ENCODE measurements around the gene MYOF. TPM values are rescaled to one million over a fixed set of nuclear protein-coding genes. Genes with fewer than 3 reads are reported as not detected.

Gene MYOF
- total and polyA plus RNA-seq, 2 experiments from 2014 or later = 101 to 261 TPM

GRCh38 chr10:93481637-93482144 is 443 bp downstream of the MYOF start:
- Histone ChIP-seq H4K20me1 (ENCODE audit: insufficient read depth) (no peaks in the 10 kb centered on the region), H3K9me3 (ENCODE audit: low read depth) (no peaks in the 10 kb centered on the region), H3K4me2 (ENCODE audit: unreplicated experiment) (peak overlapping the region; percentile 86), H3K27me3 (replicated peaks; ENCODE audit: insufficient read depth) (no peaks in the 10 kb centered on the region), H3K79me2 (ENCODE audit: insufficient read depth) (peaks cover 53% of the 10 kb centered on the region), H3K27ac (peak overlapping the region; percentile 98), H3F3A (ENCODE audit: insufficient read depth) (peaks cover 31% of the 10 kb centered on the region), H3K9me2 (ENCODE audit: insufficient read depth) (no peaks in the 10 kb centered on the region), H3K4me1 (ENCODE audit: insufficient read depth) (peaks cover 24% of the 10 kb centered on the region), H3K36me3 (ENCODE audit: low read depth) (peaks cover 4% of the 10 kb centered on the region), H3K9ac (peak overlapping the region; percentile 99), H3K4me3 (peak overlapping the region; percentile 88), H2AFZ (peak overlapping the region; percentile 56)
- WGBS, 2 experiments (ENCODE audit: low coverage in 1 of 2, low lambda C conversion rate in 2 of 2, missing lambda C conversion rate in 2 of 2) = 0 to 3% methylated on average over 7 of the region's 7 CpGs
- TF ChIP-seq EZH2 (IDR thresholded peaks at IDR 0.05; ENCODE audit: insufficient read depth, poor library complexity, severe bottlenecking) (no peak), EZH2phosphoT487 (IDR thresholded peaks at IDR 0.05; ENCODE audit: insufficient read depth, low read depth) (no peak)
- no peak for DNase-seq
- in situ Hi-C loops (cut with MboI) = loop anchor here (10.0 kb wide), 1 partner anchor 107 kb away; no protein-coding TSS in a partner anchor

DNA sequence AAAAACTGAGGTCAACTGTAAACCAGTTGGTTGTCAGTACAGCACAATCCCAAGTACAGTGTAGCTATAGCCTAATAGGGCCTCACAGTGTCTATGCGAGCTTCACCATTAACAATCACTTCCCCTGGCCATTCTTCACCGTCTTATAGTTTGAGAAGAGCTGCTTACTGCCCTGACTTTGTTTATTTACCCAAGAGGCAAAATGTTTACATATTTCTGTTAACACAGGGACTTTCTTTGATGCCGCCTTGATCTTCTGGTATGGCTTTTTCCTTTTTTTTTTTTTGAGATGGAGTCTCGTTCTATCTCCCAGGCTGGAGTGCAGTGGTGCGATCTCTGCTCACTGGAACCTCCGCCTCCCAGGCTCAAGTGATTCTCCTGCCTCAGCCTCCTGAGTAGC is 3.3 kb downstream of the MYOF start:
- peak overlapping the region; percentile 86 for H3K4me2 ChIP-seq (ENCODE audit: unreplicated experiment)
- H4K20me1 ChIP-seq (ENCODE audit: insufficient read depth) = no peaks in the 10 kb centered on the region
- H3K9ac ChIP-seq = 0 out of 2 replicates have a peak overlapping the region, but pooled peaks have one; percentile 99
- H3F3A ChIP-seq (ENCODE audit: insufficient read depth) = peaks cover 57% of the 10 kb centered on the region
- no peaks in the 10 kb centered on the region for H3K9me3 ChIP-seq (ENCODE audit: low read depth)
- in situ Hi-C loops (cut with MboI) = no loop called here
- DNase-seq = no peak
- no peaks in the 10 kb centered on the region for H3K27me3 ChIP-seq (replicated peaks; ENCODE audit: insufficient read depth)
- H2AFZ ChIP-seq = no peak overlapping the region
- TF ChIP-seq EZH2phosphoT487 (IDR thresholded peaks at IDR 0.05; ENCODE audit: insufficient read depth, low read depth) (no peak), EZH2 (IDR thresholded peaks at IDR 0.05; ENCODE audit: insufficient read depth, poor library complexity, severe bottlenecking) (no peak)
- 78 to 81% methylated on average over 6 of the region's 6 CpGs for WGBS, 2 experiments (ENCODE audit: low coverage in 1 of 2, low lambda C conversion rate in 2 of 2, missing lambda C conversion rate in 2 of 2)
- peaks cover 51% of the 10 kb centered on the region for H3K4me1 ChIP-seq (ENCODE audit: insufficient read depth)
- H3K27ac ChIP-seq = peak overlapping the region; percentile 98
- peaks cover 8% of the 10 kb centered on the region for H3K36me3 ChIP-seq (ENCODE audit: low read depth)
- peak overlapping the region; percentile 88 for H3K4me3 ChIP-seq
- H3K79me2 ChIP-seq (ENCODE audit: insufficient read depth) = peaks cover 82% of the 10 kb centered on the region
- H3K9me2 ChIP-seq (ENCODE audit: insufficient read depth) = no peaks in the 10 kb centered on the region

- H3K9me3 ChIP-seq (ENCODE audit: low read depth) = no peaks in the 10 kb centered on the region
- WGBS, 2 experiments (ENCODE audit: low coverage in 1 of 2, low lambda C conversion rate in 2 of 2, missing lambda C conversion rate in 2 of 2) = 88 to 93% methylated on average over 2 of the region's 2 CpGs
- peak overlapping the region; percentile 96 for H3K27ac ChIP-seq
- H2AFZ ChIP-seq = no peak overlapping the region
- in situ Hi-C loops (cut with MboI) = no loop called here
- H3K27me3 ChIP-seq (replicated peaks; ENCODE audit: insufficient read depth) = no peaks in the 10 kb centered on the region
- H3F3A ChIP-seq (ENCODE audit: insufficient read depth) = peaks cover 72% of the 10 kb centered on the region
- no peak for TF ChIP-seq EZH2phosphoT487 (IDR thresholded peaks at IDR 0.05; ENCODE audit: insufficient read depth, low read depth)
- no peak for TF ChIP-seq EZH2 (IDR thresholded peaks at IDR 0.05; ENCODE audit: insufficient read depth, poor library complexity, severe bottlenecking)
- no peaks in the 10 kb centered on the region for H3K9me2 ChIP-seq (ENCODE audit: insufficient read depth)
- H3K4me2 ChIP-seq (ENCODE audit: unreplicated experiment) = peak overlapping the region; percentile 67
- H3K79me2 ChIP-seq (ENCODE audit: insufficient read depth) = peaks cover 100% of the 10 kb centered on the region
- H3K4me1 ChIP-seq (ENCODE audit: insufficient read depth) = peaks cover 58% of the 10 kb centered on the region
- H4K20me1 ChIP-seq (ENCODE audit: insufficient read depth) = no peaks in the 10 kb centered on the region
- peak overlapping the region; percentile 45; the same call in 1 of the 2 replicates for H3K9ac ChIP-seq
- DNase-seq = no peak
- H3K4me3 ChIP-seq = peak overlapping the region; percentile 25
- H3K36me3 ChIP-seq (ENCODE audit: low read depth) = peaks cover 8% of the 10 kb centered on the region
Measured at GRCh38 chr10:93476756-93477155, 5.4 kb downstream of the MYOF start.

DNA sequence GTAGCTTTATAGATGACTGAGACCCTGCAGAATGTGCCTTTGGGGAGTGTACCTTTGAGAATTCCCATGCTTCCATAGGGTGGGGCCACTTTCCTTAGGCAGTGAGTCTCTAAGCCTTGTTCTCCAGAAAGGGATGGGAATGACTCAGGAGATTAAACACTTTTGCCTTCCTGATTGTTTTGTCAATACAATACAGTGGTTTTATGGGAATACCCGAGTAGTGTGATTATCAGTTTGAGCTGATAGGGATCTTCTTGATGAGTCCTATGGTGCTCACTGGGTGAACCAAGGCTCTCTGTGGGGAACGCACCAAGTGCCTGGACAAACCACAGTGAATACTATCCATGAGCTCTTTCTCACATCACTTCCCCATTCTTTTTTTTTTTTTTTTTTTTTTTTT is 6.3 kb downstream of the MYOF start:
- H3K4me2 ChIP-seq (ENCODE audit: unreplicated experiment) = peak overlapping the region; percentile 13
- peaks cover 94% of the 10 kb centered on the region for H3K79me2 ChIP-seq (ENCODE audit: insufficient read depth)
- peaks cover 8% of the 10 kb centered on the region for H3K36me3 ChIP-seq (ENCODE audit: low read depth)
- peak overlapping the region; percentile 36 for H3K9ac ChIP-seq
- no peak overlapping the region for H2AFZ ChIP-seq
- no peaks in the 10 kb centered on the region for H4K20me1 ChIP-seq (ENCODE audit: insufficient read depth)
- peak overlapping the region; percentile 96 for H3K27ac ChIP-seq
- DNase-seq = peak; percentile 74
- H3K4me1 ChIP-seq (ENCODE audit: insufficient read depth) = peaks cover 65% of the 10 kb centered on the region
- H3F3A ChIP-seq (ENCODE audit: insufficient read depth) = peaks cover 70% of the 10 kb centered on the region
- no peak for TF ChIP-seq EZH2phosphoT487 (IDR thresholded peaks at IDR 0.05; ENCODE audit: insufficient read depth, low read depth)
- TF ChIP-seq EZH2 (IDR thresholded peaks at IDR 0.05; ENCODE audit: insufficient read depth, poor library complexity, severe bottlenecking) = no peak
- no peaks in the 10 kb centered on the region for H3K27me3 ChIP-seq (replicated peaks; ENCODE audit: insufficient read depth)
- no peaks in the 10 kb centered on the region for H3K9me3 ChIP-seq (ENCODE audit: low read depth)
- no peaks in the 10 kb centered on the region for H3K9me2 ChIP-seq (ENCODE audit: insufficient read depth)
- in situ Hi-C loops (cut with MboI) = no loop called here
- WGBS, 2 experiments (ENCODE audit: low coverage in 1 of 2, low lambda C conversion rate in 2 of 2, missing lambda C conversion rate in 2 of 2) = 2 to 3% methylated on average over 2 of the region's 2 CpGs
- H3K4me3 ChIP-seq = no peak overlapping the region
